ENCODE measurements around the gene CRIP1.

DNA sequence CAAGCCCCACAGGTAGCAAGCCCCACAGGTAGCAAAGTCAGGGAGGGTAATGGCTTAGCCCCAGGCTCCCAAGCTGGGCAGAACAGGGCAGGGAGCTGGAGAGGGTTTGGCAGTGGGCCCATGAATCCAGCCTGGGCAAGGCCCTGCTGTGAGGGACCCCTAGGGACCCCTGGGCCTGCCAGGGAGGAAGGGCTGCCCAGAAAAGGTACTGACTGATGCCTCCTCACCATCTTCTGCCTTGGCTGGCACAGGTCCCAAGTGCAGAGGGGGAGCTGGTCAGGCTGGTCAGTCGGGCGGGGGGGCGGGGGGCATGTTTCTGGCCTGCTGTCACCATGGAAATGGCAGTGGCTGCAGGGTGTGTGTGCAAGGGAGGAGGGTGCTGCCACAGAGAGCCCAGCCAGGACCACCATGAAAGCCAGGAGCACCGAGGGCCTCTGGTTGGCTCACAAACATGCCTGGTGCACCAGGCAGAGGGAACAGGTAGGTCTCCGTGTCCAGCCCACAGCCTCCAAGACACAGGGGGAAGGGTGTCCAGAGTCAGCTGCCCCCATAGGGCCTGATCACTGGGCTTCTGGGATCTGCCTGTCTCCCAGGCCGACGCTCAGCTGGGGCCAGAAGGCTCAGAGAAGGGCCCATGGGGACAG is 13.5 kb upstream of the CRIP1 start:
- no peak for TF ChIP-seq CTCF (IDR thresholded peaks at IDR 0.05)
- no peak for TF ChIP-seq ZFX (IDR thresholded peaks at IDR 0.05; ENCODE audit: borderline replicate concordance)

Measured in 22Rv1 (cell line).